ENCODE data around the gene MTFP1.
A peak's percentile ranks its signal among the peaks of the same experiment; 100 is the strongest.

MTFP1 gene

DNA sequence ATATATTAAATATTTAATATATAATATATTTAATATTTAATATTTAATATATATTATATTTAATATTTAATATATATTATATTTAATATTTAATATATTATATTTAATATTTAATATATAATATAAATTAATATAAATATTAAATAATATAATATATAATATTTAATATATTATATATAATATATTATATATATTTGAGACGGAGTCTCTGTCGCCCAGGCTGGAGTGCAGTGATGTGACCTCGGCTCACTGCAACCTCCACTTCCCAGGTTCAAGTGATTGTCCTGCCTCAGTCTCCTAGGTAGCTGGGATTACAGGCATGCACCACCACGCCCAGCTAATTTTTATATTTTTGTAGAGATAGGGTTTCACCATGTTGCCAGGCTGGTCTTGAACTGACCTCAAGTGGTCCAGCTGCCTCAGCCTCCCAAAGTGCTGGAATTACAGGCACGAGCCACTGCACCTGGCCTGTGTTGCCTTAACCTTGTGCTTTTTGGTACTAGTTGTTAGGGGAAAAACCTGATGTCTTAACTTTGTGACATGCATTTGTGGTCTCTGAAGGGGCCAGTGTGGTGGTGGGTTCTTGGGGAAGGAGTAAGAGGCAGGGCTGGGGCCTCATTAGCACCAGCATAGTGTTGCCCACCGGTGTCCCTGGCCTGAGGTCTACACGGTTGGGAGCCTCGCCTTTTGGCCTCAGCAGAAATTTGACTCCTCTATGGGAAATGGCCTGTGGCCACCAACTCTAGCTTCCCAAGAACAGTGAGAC is 29.7 kb downstream of the MTFP1 start:
- TF ChIP-seq FOXP2 (optimal IDR thresholded peaks at IDR 0.05; ENCODE audit: borderline replicate concordance, extremely low read depth, extremely low read length, insufficient read depth): no peak

GRCh38 chr22:30457981-30458380 is 32.4 kb downstream of the MTFP1 start:
- TF ChIP-seq POLR2AphosphoS5 (IDR thresholded peaks at IDR 0.05; ENCODE audit: low read depth, low read length) (no peak), TAF1 (IDR thresholded peaks at IDR 0.05; ENCODE audit: borderline replicate concordance, insufficient read depth, low read length) (no peak), REST (IDR thresholded peaks at IDR 0.05; ENCODE audit: insufficient read depth in 1 of 2, low read depth in 2 of 2, low read length in 2 of 2) (no peak), SIN3A (IDR thresholded peaks at IDR 0.05; ENCODE audit: borderline replicate concordance, insufficient read depth, low read length) (no peak), FOXP2 (optimal IDR thresholded peaks at IDR 0.05; ENCODE audit: borderline replicate concordance, extremely low read depth, extremely low read length, insufficient read depth) (no peak)

DNA sequence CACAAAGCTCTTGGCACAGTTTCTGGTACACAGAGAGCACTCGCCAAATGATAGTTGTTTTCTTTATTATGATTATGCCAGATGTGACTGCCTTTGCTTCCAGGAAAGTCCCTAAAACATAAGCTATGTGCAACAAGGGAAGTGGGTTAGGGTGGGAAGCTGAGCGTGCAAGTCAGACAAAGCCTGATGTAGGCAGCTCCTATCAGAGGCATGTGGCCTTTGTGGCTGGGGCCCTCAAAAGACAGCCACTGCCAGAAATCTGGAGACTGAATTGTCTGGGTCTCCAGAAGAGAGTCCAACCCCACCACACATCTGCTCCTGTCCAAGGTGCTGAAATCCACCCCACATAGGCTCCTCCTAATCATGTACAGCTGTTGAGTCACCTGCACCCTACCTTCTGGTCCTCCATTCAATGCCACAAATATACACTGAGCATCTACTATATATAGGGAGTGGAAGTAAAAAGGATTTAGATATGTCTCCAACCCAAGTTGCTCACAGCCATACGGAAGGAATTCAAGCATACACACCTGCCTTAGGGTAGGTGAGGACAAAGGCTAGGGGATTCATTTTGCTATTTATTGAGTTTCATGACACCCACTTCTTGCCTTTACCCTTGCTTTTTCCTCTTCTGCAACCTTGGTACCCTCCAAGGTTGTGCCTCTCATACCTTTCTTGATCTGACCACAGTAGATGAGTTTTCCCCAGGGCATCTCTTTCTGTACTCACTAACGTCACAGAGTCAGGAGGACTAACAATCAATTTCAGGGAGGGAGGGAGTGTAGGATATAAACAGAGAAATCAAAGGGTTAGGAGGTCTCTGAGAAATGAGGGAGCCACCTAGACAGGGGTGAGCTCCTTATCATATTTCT is 33.8 kb downstream of the MTFP1 start:
- TF ChIP-seq SIN3A (IDR thresholded peaks at IDR 0.05; ENCODE audit: borderline replicate concordance, insufficient read depth, low read length) (no peak), REST (IDR thresholded peaks at IDR 0.05; ENCODE audit: insufficient read depth in 1 of 2, low read depth in 2 of 2, low read length in 2 of 2) (peak; percentile 84 to 95)

GRCh38 chr22:30460147-30460546 is 34.6 kb downstream of the MTFP1 start:
- TF ChIP-seq TAF1 (IDR thresholded peaks at IDR 0.05; ENCODE audit: borderline replicate concordance, insufficient read depth, low read length) (no peak), FOXP2 (optimal IDR thresholded peaks at IDR 0.05; ENCODE audit: borderline replicate concordance, extremely low read depth, extremely low read length, insufficient read depth) (no peak), REST (IDR thresholded peaks at IDR 0.05; ENCODE audit: insufficient read depth in 1 of 2, low read depth in 2 of 2, low read length in 2 of 2) (no peak), SIN3A (IDR thresholded peaks at IDR 0.05; ENCODE audit: borderline replicate concordance, insufficient read depth, low read length) (no peak), POLR2AphosphoS5 (IDR thresholded peaks at IDR 0.05; ENCODE audit: low read depth, low read length) (no peak)

DNA sequence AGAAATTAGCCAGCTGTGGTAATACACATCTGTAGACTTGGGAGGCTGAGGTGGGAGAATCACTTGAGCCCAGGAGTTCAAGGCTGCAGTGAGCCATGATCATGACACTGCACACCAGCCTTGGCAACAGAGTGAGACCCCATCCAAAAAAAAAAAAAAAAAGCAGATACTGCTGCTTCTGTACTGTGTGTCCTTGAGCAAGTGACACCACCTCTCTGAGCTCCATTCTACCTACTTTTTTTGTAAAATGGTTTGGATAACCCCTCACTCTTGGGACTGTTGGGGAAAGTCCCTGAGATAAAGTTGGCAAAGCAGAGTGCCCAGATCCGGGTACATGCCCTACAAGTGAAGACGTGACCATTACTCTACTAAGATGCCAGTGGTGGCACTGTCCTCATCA is 43.6 kb downstream of the MTFP1 start:
- TF ChIP-seq TAF1 (IDR thresholded peaks at IDR 0.05; ENCODE audit: borderline replicate concordance, insufficient read depth, low read length): no peak
- no peak for TF ChIP-seq FOXP2 (optimal IDR thresholded peaks at IDR 0.05; ENCODE audit: borderline replicate concordance, extremely low read depth, extremely low read length, insufficient read depth)
- TF ChIP-seq SIN3A (IDR thresholded peaks at IDR 0.05; ENCODE audit: borderline replicate concordance, insufficient read depth, low read length): no peak
- no peak for TF ChIP-seq REST (IDR thresholded peaks at IDR 0.05; ENCODE audit: insufficient read depth in 1 of 2, low read depth in 2 of 2, low read length in 2 of 2)

All from PFSK-1 (cell line).